HCT116 (cell line): ENCODE data around the gene IST1.

Experiments used
- CTCF ChIP-seq, 3 experiments: fragments of 200-600 bp in 1 of 3; sonication (generic) in 1 of 3; IDR thresholded peaks in 2 of 3; conservative IDR thresholded peaks in 1 of 3; 2 replicates each; pipeline ENCODE4 v1.5.1; 2012 to 2017; ENCODE audit warnings: low read depth in 2 of 3, low read length in 2 of 3, antibody characterized with exemption in 1 of 3, borderline replicate concordance in 1 of 3, control low read depth in 1 of 3, mild to moderate bottlenecking in 1 of 3, mixed read lengths in 1 of 3, mixed run types in 1 of 3, moderate library complexity in 1 of 3; ENCODE audit not compliant: insufficient read depth in 1 of 3
- ELF1 ChIP-seq: IDR thresholded peaks from 2 replicates; pipeline ENCODE4 v1.6.1; 2012; ENCODE audit warnings: low read depth, borderline replicate concordance
- FOSL1 ChIP-seq: IDR thresholded peaks from 2 replicates; pipeline ENCODE4 v1.6.1; 2012; ENCODE audit warnings: low read depth
- POLR2A ChIP-seq: IDR thresholded peaks from 2 replicates; pipeline ENCODE4 v1.7.0; 2011; ENCODE audit warnings: borderline replicate concordance; ENCODE audit not compliant: insufficient read depth, insufficient read length; ENCODE audit errors: extremely low read depth
- POLR2AphosphoS5 ChIP-seq: IDR thresholded peaks from 2 replicates; pipeline ENCODE4 v1.6.1; 2011; ENCODE audit warnings: mild to moderate bottlenecking, low read depth, low read length, moderate library complexity
- RAD21 ChIP-seq: IDR thresholded peaks from 2 replicates; pipeline ENCODE4 v1.6.1; 2012; ENCODE audit warnings: low read depth, mild to moderate bottlenecking
- REST ChIP-seq: IDR thresholded peaks from 2 replicates; pipeline ENCODE4 v1.6.1; 2012; ENCODE audit warnings: low read depth

- TF ChIP-seq ELF1 (no peak), POLR2AphosphoS5 (no peak), CTCF (IDR thresholded peaks at IDR 0.05 in 2 of 3, conservative IDR thresholded peaks at IDR 0.05 in 1 of 3; ENCODE audit: borderline replicate concordance in 1 of 3, insufficient read depth in 1 of 3, low read depth in 2 of 3, low read length in 2 of 3) (no peak), POLR2A (no peak), RAD21 (no peak), REST (no peak), FOSL1 (no peak)
Measured at GRCh38 chr16:71880176-71880575, 15.2 kb upstream of the IST1 start.
